NB4 (cell line): Measurements from ENCODE around the gene REPIN1.

Experiments used
- DNase-seq: peaks from one replicate; pipeline ENCODE4 v3.0.0; 2010; ENCODE audit warnings: low read depth
- H3K4me3 ChIP-seq: one replicate; pipeline ENCODE4 v1.5.1; 2011; ENCODE audit warnings: mild to moderate bottlenecking, low read depth, low read length, moderate library complexity
- CTCF ChIP-seq: IDR thresholded peaks from one replicate; pipeline ENCODE4 v1.5.1; 2012; ENCODE audit warnings: low read depth, low read length
- MAX ChIP-seq: IDR thresholded peaks from 2 replicates; pipeline ENCODE4 v1.6.1; 2011; ENCODE audit warnings: low read depth, low read length
- MYC ChIP-seq: IDR thresholded peaks from 2 replicates; pipeline ENCODE4 v1.6.1; 2011; ENCODE audit warnings: low read depth, low read length
- POLR2A ChIP-seq: IDR thresholded peaks from 2 replicates; pipeline ENCODE4 v1.6.1; 2011; ENCODE audit warnings: mild to moderate bottlenecking; ENCODE audit not compliant: insufficient read length; ENCODE audit errors: extremely low read depth

The REPIN1 gene

GRCh38 chr7:150388709-150389531 lies 20.3 kb downstream of the REPIN1 start:
- no peak for TF ChIP-seq POLR2A
- TF ChIP-seq MAX, result peak; percentile 99
- peak; percentile 98 for TF ChIP-seq CTCF
- TF ChIP-seq MYC, result peak; percentile 100
- peak; percentile 100 for DNase-seq
- H3K4me3 ChIP-seq, result peak overlapping the region; percentile 16

- TF ChIP-seq POLR2A (no peak), MYC (no peak), CTCF (no peak), MAX (no peak)
- no peak for DNase-seq
- H3K4me3 ChIP-seq, result no peak overlapping the region
These were observed 20.9 kb downstream of the REPIN1 start for GRCh38 chr7:150389532-150389816.

- H3K4me3 ChIP-seq, result no peak overlapping the region
- TF ChIP-seq MAX, result no peak
- no peak for DNase-seq
These were observed 21.6 kb downstream of the REPIN1 start for GRCh38 chr7:150390205-150390604.

- DNase-seq, result no peak
- TF ChIP-seq MAX (no peak), CTCF (no peak)
- H3K4me3 ChIP-seq, result no peak overlapping the region
These were observed 24.7 kb downstream of the REPIN1 start for GRCh38 chr7:150393325-150393724.

GRCh38 chr7:150396426-150396825 lies 27.8 kb downstream of the REPIN1 start:
- H3K4me3 ChIP-seq, result no peak overlapping the region

More at GRCh38 chr7:150396426-150396825, 27.8 kb downstream of the REPIN1 start:
- no peak for DNase-seq
- TF ChIP-seq MAX, result no peak
- TF ChIP-seq CTCF, result no peak
- no peak for TF ChIP-seq MYC
